ENCODE measurements around the gene HTRA1.
A peak's percentile ranks its signal among the peaks of the same experiment; 100 is the strongest.

The HTRA1 gene

DNA sequence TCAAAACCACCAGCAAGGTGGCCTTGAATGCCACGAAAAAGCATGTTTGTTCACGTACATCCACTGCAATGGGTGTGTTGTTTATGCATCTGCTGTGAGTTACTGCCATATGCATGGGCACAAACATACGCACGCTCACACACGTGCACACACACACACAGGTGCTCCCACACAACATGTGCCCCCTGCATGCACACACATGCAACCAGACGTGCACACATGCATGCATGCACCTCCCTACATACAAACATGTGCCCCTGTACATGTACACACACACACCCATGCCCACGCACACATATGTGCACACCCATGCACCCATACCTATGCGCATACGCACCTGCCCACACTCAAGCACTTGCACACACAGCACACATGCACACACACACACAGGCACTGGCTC is 89.1 kb downstream of the HTRA1 start:
- no peak for DNase-seq (ENCODE audit: low read depth in 1 of 2, low spot score in 1 of 2)

DNA sequence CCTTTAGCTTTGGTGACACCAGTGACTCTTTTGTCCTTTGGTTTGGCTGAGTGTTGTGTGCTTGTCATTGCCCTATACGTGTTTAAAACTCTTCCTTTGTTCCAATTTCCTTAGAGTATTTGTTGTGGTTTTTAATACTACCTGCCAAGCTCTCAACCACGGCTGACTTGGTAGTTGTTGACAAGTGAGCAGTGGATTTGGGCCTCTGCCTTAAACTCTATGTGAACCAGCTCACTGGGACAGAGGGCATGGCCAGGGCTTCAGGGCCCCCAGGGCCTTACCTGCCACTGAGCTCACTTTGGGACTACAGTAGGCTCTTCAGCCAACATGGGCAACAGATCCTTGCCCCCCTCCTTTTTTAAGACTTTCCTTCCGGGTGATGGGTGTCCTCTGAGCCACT is 89.6 kb downstream of the HTRA1 start:
- DNase-seq (ENCODE audit: low read depth in 1 of 2, low spot score in 1 of 2): no peak

DNA sequence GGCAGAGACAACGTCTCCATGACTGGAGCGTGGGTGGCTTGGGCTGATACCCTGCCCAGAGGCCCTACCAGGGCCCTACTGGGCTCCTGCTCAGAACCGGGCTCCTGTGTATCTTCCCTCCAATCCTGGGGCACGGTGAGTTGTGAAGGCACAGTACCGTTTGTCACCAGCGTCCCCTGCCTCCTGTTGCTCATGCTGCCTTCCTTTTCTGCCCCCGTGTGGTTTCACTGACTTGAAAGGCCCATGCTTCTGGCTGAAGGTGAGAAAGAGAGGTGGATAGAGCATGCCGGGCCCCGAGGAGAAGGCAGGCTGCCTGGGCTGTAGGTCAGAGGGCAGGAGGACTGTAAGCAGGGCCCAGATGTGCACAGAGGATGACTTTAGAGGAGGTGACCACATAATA is 90.1 kb downstream of the HTRA1 start:
- peak in 1 of 2 donors; percentile 30 for DNase-seq (ENCODE audit: low read depth in 1 of 2, low spot score in 1 of 2)

DNA sequence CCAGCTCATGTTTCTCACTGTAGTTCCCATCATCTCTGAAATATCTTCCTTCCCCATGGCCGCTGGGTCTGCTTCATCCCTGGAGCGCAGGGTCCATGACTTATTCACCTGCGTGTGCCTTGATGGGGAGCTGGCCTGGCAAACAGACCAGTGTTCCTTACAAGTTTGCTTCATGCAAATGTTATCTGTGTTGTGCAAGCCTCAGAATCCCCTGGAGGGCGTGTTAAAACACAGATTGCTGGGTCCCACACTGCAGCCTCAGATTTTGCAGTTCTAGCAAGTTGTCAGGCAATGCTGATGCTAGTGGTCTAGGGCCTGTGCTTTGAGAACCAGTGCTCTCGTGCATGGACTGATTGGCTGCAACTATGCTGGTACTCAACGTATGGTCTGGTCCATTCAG is 92.0 kb downstream of the HTRA1 start:
- no peak for DNase-seq (ENCODE audit: low read depth in 1 of 2, low spot score in 1 of 2)

DNA sequence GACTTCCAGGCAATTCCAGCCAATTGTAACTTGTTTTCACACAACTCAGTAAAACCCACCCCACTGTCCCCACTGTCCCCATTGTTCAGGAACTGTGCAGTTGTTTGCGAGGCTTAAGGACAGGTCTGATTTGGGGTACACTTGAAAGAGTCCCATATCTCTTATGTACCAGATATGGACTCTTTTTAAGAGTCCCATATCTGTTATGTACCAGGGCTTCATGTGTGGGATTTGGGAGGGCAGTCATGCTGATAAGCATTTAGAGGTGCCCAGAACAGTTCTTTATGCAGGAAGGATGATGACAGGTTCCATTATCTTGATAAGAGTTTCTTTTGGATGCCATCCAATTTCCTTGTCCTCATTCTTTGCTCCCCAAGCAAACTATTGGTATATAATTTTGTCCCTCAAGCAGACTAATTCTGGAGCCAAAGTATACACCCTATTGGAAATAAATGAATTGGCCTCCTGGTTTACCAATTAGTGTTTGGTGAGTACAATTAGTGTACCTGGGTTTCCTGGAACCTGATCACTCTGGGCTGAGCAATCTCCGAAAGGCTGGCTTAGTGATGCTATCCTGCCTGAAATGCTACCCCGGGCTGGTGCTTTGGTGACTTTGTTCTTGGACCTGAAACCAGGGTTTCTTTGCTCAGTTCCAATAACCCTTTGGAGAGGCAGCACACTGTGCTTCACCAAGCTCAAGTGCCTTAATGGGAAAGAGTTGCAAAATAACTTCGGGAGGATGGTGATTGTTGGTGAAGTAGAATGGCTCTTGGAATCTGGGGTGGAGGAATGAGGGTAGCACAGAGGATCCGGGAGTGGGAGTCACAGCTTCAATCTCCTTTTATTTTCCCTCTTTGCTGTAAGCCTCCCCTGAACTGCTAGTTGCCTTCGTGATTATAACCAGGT is 93.0 kb downstream of the HTRA1 start:
- no peak for DNase-seq (ENCODE audit: low read depth in 1 of 2, low spot score in 1 of 2)

DNA sequence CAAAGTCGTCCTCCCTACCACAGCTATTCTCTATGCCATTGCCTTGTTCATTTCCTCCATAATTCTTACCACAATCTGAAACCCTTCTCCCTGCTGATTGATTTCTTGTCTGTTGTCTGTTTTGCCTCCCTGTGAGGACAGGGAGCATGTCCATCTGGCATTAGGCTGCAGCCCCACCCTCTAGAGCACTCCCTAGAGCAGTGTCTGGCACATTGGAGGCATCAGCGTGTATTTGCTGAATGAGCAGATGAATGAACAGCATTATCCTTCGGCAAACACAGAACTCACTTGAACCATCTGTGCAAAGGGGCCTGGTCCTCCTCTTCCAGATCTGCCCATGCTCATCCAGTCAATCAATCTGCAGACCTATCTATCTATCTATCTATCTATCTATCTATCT is 94.1 kb downstream of the HTRA1 start:
- DNase-seq (ENCODE audit: low read depth in 1 of 2, low spot score in 1 of 2): no peak

DNA sequence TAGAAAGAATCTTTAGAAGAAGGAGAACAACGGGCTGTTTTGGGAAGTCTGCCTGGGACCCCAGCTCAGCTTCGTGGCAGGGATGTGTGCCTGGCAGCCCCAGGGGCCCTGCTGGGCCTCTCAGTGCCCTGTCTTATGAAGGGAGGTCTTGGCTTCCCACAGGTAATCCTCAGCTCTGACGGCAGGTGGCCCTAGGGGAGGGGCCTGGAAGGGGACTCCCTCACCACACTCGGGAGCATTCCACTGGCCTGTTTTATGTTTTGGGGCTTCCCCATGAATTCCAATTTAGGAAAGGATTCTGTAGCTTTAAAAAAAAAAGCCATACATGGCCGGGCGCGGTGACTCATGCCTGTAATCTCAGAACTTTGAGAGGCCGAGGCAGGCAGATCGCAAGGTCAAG is 96.2 kb downstream of the HTRA1 start:
- DNase-seq (ENCODE audit: low read depth in 1 of 2, low spot score in 1 of 2): no peak

DNA sequence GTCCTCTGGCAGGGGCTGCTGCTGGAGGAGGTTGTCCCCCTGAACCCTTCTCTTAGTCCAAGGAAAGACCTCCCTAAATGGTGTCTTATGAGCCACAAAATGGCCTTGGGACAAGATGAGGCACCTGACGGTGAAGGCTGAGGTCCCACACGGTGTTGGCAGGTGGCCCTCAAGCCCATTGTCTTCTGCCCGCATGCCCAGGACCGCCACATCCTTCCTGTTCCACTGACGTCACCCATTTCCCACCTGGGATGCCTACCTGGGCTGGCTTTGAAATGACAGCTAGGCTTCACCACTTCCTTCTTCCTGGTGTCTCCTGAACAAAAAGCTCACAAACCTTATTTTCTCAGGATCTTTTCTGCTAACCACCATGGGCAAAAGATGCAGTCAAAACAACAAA is 97.1 kb downstream of the HTRA1 start:
- no peak for DNase-seq (ENCODE audit: low read depth in 1 of 2, low spot score in 1 of 2)

DNA sequence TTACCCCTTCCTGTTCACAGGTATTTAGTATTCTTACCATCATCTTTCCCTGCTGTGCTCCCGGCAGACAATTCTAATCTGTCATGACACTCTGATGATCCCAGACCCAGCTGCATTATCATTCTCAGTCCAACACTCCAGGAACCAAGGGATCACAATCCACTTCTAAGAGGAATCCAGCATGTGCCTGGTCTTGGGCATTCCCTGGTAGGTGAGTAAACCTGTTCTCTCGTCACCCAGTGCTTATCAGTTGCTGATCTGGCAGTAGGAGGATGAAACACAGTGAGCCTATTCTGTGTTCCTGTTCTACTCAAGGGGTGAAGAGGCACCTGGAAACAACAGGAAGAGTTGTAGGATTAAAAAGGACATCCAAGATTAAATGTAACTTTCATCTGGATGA is 97.9 kb downstream of the HTRA1 start:
- DNase-seq (ENCODE audit: low read depth in 1 of 2, low spot score in 1 of 2): no peak

DNA sequence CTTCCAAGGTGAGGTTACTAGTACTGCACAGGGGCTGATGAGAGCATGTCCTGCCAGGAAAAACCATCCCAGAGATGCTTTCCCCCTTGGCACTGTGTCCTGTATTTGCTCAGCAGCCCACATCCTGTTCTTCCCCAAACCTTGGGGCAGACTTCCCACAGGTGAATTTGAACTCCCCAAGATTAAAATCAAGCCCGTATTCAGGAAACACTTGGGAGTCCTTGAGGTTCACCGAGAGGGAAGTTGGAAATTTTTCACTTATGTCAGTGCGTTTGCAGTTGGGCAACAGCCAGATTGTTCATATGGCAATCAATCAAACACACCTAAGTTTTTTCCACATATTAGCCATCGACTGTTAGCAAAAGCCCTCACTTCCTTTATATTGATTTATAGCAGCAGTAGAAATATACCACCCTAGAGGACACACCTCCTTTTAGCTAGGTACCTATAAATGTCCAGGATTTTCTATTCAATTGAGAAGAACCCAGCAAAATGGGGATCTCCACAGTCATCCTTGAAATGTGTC is 99.0 kb downstream of the HTRA1 start, which contains the start of gene DMBT1:
Gene DMBT1 (plus strand): TSS at position 476 of the 526 bp plus-strand sequence. CDS start 17 bp downstream, at position 493.
- no peak for DNase-seq (ENCODE audit: low read depth in 1 of 2, low spot score in 1 of 2)

DNA sequence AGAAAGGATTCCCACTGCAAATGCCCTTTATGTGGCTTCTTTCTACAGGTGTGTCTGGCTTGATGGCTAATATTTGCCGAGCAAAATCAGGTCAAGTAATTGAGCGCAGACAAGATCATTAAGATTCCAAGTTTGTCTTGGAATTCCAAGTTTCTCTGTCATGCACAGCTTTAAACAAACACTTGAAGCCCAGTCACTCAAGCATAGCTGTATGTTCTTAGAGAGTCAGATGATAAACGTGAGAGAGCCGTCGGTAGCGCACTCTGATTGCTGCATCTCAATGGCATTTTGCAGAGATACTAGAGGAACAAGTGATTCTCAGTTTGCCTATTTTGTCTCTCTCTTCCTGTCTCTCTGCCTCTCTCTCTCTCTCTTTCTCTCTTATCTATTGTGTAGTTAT is 99.9 kb downstream of the HTRA1 start:
- DNase-seq (ENCODE audit: low read depth in 1 of 2, low spot score in 1 of 2): no peak

DNA sequence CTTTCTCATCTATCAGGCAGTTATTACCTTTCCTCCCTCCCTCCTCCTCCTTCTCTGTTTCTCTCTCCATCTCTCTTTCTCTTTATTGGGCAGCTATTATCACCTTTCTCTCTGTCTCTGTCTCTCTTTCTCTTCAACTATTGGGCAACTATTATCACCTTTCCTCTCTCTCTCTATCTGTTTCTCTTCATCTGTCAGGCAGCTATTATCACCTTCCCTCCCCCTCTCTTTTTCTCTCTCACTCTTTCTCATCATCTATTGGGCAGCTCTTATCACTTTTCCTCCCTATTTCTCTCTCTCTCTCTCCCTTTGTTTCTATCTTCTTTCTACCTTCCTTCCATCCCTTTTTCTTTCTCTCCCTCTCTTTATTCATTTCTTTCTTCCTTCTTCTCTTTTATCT is 100.4 kb downstream of the HTRA1 start:
- no peak for DNase-seq (ENCODE audit: low read depth in 1 of 2, low spot score in 1 of 2)

All from activated CD4-positive, alpha-beta T cell treated with anti-CD3 and anti-CD28 coated beads, Interleukin-2, amount 50 U/mL, for 24 hours (primary cell).